CD14-positive monocyte (primary cell): ENCODE results near the gene HS6ST2. TPM values are rescaled to one million over a fixed set of nuclear protein-coding genes. Genes with fewer than 3 reads are reported as not detected.

Source experiments
- DNase-seq, 3 donors: peaks; one replicate each; pipeline ENCODE4 v3.0.0-alpha.2; 2011 to 2022
- H2AFZ ChIP-seq: 2 replicates; pipeline ENCODE4 v1.6.0; 2012; ENCODE audit warnings: mild to moderate bottlenecking, low read depth, low read length, inconsistent platforms; ENCODE audit not compliant: insufficient read depth, poor library complexity, severe bottlenecking
- H3K27ac ChIP-seq, 2 donors: 1 replicate in 1 of 2; 2 replicates in 1 of 2; pipeline ENCODE4 v1.5.1; 2012 to 2013; ENCODE audit warnings: low read length in 2 of 2, control low read depth in 1 of 2, inconsistent platforms in 1 of 2, low read depth in 1 of 2, mild to moderate bottlenecking in 1 of 2
- H3K27me3 ChIP-seq, 2 donors: one replicate each; pipeline versions ENCODE4 v1.6.0 to v1.6.1; 2011 to 2013; ENCODE audit warnings: low read length in 2 of 2; ENCODE audit not compliant: control insufficient read depth in 2 of 2, insufficient read depth in 2 of 2
- H3K36me3 ChIP-seq, 2 donors: replicated peaks in 1 of 2; 1 replicate in 1 of 2; 2 replicates in 1 of 2; pipeline versions ENCODE4 v1.5.1 to v1.6.1; 2012 to 2013; ENCODE audit warnings: low read length in 2 of 2, control low read depth in 1 of 2, inconsistent platforms in 1 of 2, mild to moderate bottlenecking in 1 of 2; ENCODE audit not compliant: insufficient read depth in 2 of 2, control insufficient read depth in 1 of 2
- H3K4me1 ChIP-seq, 2 donors: 1 replicate in 1 of 2; 2 replicates in 1 of 2; pipeline versions ENCODE4 v1.5.1 to v1.6.1; 2012 to 2013; ENCODE audit warnings: low read length in 2 of 2, control low read depth in 1 of 2, inconsistent platforms in 1 of 2, mild to moderate bottlenecking in 1 of 2, moderate library complexity in 1 of 2; ENCODE audit not compliant: insufficient read depth in 2 of 2, control insufficient read depth in 1 of 2
- H3K4me2 ChIP-seq: replicated peaks from 2 replicates; pipeline ENCODE3; 2012; ENCODE audit warnings: low read length, moderate library complexity, mild to moderate bottlenecking; ENCODE audit not compliant: poor library complexity, severe bottlenecking; ENCODE audit errors: extremely low read depth
- H3K4me3 ChIP-seq, 3 experiments: fragments of 200-600 bp in 1 of 3; sonication (generic) in 1 of 3; replicated peaks in 1 of 3; 1 replicate in 2 of 3; 2 replicates in 1 of 3; pipeline ENCODE4 v1.5.1; 2011 to 2013; ENCODE audit warnings: low read length in 3 of 3, mild to moderate bottlenecking in 3 of 3, control low read depth in 2 of 3, low read depth in 2 of 3, inconsistent platforms in 1 of 3, moderate library complexity in 1 of 3
- H3K79me2 ChIP-seq: 2 replicates; pipeline ENCODE4 v1.6.0; 2012; ENCODE audit warnings: mild to moderate bottlenecking, control low read depth, inconsistent platforms, low read length, moderate library complexity; ENCODE audit not compliant: insufficient read depth
- H3K9ac ChIP-seq: 2 replicates; pipeline ENCODE4 v1.6.0; 2017; ENCODE audit warnings: low read length, mild to moderate bottlenecking; ENCODE audit not compliant: insufficient read depth, poor library complexity, severe bottlenecking
- H3K9me3 ChIP-seq, 2 donors: replicated peaks in 1 of 2; 1 replicate in 1 of 2; 2 replicates in 1 of 2; pipeline versions ENCODE4 v1.5.1 to v1.6.1; 2012 to 2013; ENCODE audit warnings: low read length in 2 of 2, control low read depth in 1 of 2; ENCODE audit not compliant: control insufficient read depth in 1 of 2, insufficient read depth in 1 of 2
- H4K20me1 ChIP-seq: 2 replicates; pipeline ENCODE4 v1.6.0; 2012; ENCODE audit warnings: mild to moderate bottlenecking, low read length, control low read depth, moderate library complexity; ENCODE audit not compliant: insufficient read depth
- H3K27ac Mint-ChIP-seq, 7 donors: one replicate each; pipeline ENCODE4 v1.8.0; 2020; ENCODE audit warnings: mild to moderate bottlenecking in 7 of 7, mixed read lengths in 7 of 7, moderate library complexity in 6 of 7, inconsistent platforms in 2 of 7
- H3K27me3 Mint-ChIP-seq, 3 donors: one replicate each; pipeline ENCODE4 v1.8.0; 2021 to 2022; ENCODE audit warnings: low read depth in 3 of 3, mild to moderate bottlenecking in 3 of 3, mixed read lengths in 3 of 3, moderate library complexity in 3 of 3, inconsistent platforms in 1 of 3
- H3K36me3 Mint-ChIP-seq, 2 donors: one replicate each; pipeline ENCODE4 v1.8.0; 2020; ENCODE audit warnings: mixed read lengths in 2 of 2, inconsistent platforms in 1 of 2, mild to moderate bottlenecking in 1 of 2
- H3K4me1 Mint-ChIP-seq: one replicate; pipeline ENCODE4 v1.8.0; 2020; ENCODE audit warnings: mild to moderate bottlenecking, mixed read lengths
- H3K4me3 Mint-ChIP-seq, 2 donors: one replicate each; pipeline ENCODE4 v1.8.0; 2020; ENCODE audit warnings: mild to moderate bottlenecking in 2 of 2, mixed read lengths in 2 of 2, moderate library complexity in 1 of 2
- H3K9me3 Mint-ChIP-seq, 7 donors: one replicate each; pipeline ENCODE4 v1.8.0; 2020 to 2022; ENCODE audit warnings: mixed read lengths in 7 of 7, mild to moderate bottlenecking in 6 of 7, moderate library complexity in 6 of 7, inconsistent platforms in 2 of 7
- WGBS: methylation state at CpG from one replicate; pipeline ENCODE4 v1.1.5; 2013; ENCODE audit warnings: missing lambda C conversion rate; ENCODE audit not compliant: insufficient coverage; 5-methylcytosine and 5-hydroxymethylcytosine counted together
- intact Hi-C, 2 donors: fragments of 100-400 bp; cut with micrococcal nuclease; formaldehyde crosslinking; loops; one replicate each; pipeline versions ENCODE4 v1.15.0 to v1.15.1; 2023
- polyA plus RNA-seq, 3 donors: library from polyadenylated mRNA; depleted of rRNA in 1 of 3; unstranded in 2 of 3; stranded (reverse) in 1 of 3; fragments of 300-500 nt in 2 of 3; fragments of >200 nt in 1 of 3; fragmentation: Illumina TruSeq in 2 of 3; gene quantifications; 1 replicate in 2 of 3; 2 replicates in 1 of 3; pipeline ENCODE4 v1.2.3, GENCODE V29; 2012 to 2021
- TF ChIP-seq, protein P1 (sequence below): fragments of 200-600 bp; IDR thresholded peaks from one replicate; pipeline ENCODE4 v1.8.0; 2022; ENCODE audit warnings: antibody characterized with exemption, mild to moderate bottlenecking

HS6ST2 gene
- polyA plus RNA-seq, 3 donors, result not detected

DNA sequence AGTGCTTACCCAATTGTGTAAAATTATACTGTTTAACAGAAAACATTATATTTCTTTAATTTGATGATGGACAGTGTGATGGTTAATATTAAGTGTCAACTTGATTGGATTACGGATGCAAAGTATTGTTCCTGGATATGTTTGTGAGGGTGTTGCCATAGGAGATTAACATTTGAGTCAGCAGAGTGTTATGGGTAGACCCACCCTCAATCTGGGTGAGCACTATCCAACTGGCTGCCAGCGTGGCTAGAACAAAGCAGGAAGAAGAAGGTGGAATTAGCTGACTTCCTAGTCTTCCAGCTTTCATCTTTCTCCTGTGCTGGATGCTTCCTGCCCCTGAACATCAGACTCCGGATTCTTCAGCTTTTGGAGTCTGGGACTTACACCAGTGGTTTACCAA is 42.1 kb downstream of the HS6ST2 start:
- Mint-ChIP-seq H3K36me3 (no peaks in the 10 kb centered on the region), H3K27ac (no peak overlapping the region)

DNA sequence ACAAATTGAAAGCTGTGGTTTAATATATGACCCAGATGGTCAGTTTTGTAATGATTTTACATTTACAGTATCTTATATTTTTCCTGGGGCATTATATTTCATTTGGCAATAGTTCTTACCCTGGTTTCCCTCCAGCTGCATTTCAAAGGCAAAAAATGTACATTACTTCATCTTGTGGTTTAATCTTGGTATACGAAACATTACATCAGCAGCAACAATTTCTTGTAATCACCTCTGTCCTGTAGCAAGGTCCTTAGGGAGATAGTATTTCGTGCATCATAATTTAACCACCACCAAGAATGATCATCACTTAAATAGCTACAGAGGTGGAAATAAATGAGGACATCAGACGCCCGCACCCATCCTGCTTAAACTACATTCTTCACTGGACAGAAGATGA is 48.8 kb downstream of the HS6ST2 start:
- Histone ChIP-seq H3K36me3 (no peaks in the 10 kb centered on the region), H3K9ac (no peak overlapping the region), H3K9me3 (peaks cover 9 to 12% of the 10 kb centered on the region in 2 donors), H4K20me1 (no peaks in the 10 kb centered on the region), H2AFZ (no peak overlapping the region), H3K4me1 (no peaks in the 10 kb centered on the region), H3K4me2 (no peak overlapping the region), H3K4me3 (no peak overlapping the region), H3K27ac (no peak overlapping the region), H3K27me3 (no peaks in the 10 kb centered on the region), H3K79me2 (no peaks in the 10 kb centered on the region)
- H3K4me3 Mint-ChIP-seq, result no peak overlapping the region
- peaks cover 2 to 21% (median 10%) of the 10 kb centered on the region in 7 donors for H3K9me3 Mint-ChIP-seq
- no peak overlapping the region for H3K27ac Mint-ChIP-seq
- no peaks in the 10 kb centered on the region for H3K4me1 Mint-ChIP-seq
- no CpG with 5 or more reads among the region's 4 CpGs for WGBS
- no peaks in the 10 kb centered on the region for H3K36me3 Mint-ChIP-seq
- H3K27me3 Mint-ChIP-seq, result peaks cover 2 to 7% (median 4%) of the 10 kb centered on the region in 3 donors
- TF ChIP-seq, protein P1, sequence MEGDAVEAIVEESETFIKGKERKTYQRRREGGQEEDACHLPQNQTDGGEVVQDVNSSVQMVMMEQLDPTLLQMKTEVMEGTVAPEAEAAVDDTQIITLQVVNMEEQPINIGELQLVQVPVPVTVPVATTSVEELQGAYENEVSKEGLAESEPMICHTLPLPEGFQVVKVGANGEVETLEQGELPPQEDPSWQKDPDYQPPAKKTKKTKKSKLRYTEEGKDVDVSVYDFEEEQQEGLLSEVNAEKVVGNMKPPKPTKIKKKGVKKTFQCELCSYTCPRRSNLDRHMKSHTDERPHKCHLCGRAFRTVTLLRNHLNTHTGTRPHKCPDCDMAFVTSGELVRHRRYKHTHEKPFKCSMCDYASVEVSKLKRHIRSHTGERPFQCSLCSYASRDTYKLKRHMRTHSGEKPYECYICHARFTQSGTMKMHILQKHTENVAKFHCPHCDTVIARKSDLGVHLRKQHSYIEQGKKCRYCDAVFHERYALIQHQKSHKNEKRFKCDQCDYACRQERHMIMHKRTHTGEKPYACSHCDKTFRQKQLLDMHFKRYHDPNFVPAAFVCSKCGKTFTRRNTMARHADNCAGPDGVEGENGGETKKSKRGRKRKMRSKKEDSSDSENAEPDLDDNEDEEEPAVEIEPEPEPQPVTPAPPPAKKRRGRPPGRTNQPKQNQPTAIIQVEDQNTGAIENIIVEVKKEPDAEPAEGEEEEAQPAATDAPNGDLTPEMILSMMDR, result no peak
- intact Hi-C loops, result no loop called here
- DNase-seq, result no peak

More for the DNA sequence above, 42.1 kb downstream of the HS6ST2 start:
- Mint-ChIP-seq H3K4me3 (no peak overlapping the region), H3K27me3 (peaks cover 2 to 5% (median 4%) of the 10 kb centered on the region in 3 donors), H3K4me1 (no peaks in the 10 kb centered on the region), H3K9me3 (peaks cover 2 to 17% (median 11%) of the 10 kb centered on the region in 7 donors)
- no peaks in the 10 kb centered on the region for H3K79me2 ChIP-seq
- no CpG with 5 or more reads among the region's 3 CpGs for WGBS
- intact Hi-C loops, result no loop called here
- H3K27me3 ChIP-seq, result no peaks in the 10 kb centered on the region
- H3K4me3 ChIP-seq, result no peak overlapping the region
- H3K9me3 ChIP-seq, result peaks cover 9 to 12% of the 10 kb centered on the region in 2 donors
- no peaks in the 10 kb centered on the region for H4K20me1 ChIP-seq
- no peak overlapping the region for H3K4me2 ChIP-seq
- no peak overlapping the region for H3K27ac ChIP-seq
- TF ChIP-seq, protein P1, result no peak
- H3K9ac ChIP-seq, result no peak overlapping the region
- no peak overlapping the region for H2AFZ ChIP-seq
- H3K4me1 ChIP-seq, result no peaks in the 10 kb centered on the region
- DNase-seq, result no peak
- H3K36me3 ChIP-seq, result no peaks in the 10 kb centered on the region
